ENCODE data around the gene NBAS. TPM values are rescaled to one million over a fixed set of nuclear protein-coding genes. Genes with fewer than 3 reads are reported as not detected.

The NBAS gene
- total RNA-seq, 1 experiment from 2014 or later = 32.5 TPM

DNA sequence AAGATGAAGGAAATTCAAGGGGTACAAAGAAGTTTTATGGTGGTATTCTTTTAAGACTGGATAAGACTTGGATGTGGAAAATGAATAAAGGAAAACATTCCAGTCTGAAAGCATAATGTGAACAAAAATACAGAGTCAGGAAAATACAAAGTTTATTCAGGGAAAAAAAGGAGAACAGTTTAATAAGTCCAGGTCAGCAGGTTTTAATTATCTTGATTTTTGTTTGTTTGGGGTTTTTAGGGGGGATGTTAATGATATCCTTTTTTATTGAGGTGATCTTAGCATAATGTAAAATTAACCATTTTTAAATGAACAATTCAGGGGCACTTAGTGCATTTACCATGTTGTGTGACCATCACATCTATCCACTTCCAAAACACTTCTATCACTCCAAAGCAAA is 80.6 kb downstream of the NBAS start:
- H4K91ac ChIP-seq (ENCODE audit: insufficient read length, low read depth, low read length) = no peak overlapping the region
- no peak overlapping the region for H2BK12ac ChIP-seq (ENCODE audit: insufficient read length, low read depth, low read length)
- H4K8ac ChIP-seq (replicated peaks; ENCODE audit: insufficient read length, low read depth, low read length) = no peak overlapping the region
- H3K56ac ChIP-seq (ENCODE audit: insufficient read length, low read depth, low read length) = no peak overlapping the region
- H3K27ac ChIP-seq (ENCODE audit: insufficient read length, low read depth, low read length) = no peak overlapping the region
- no peak overlapping the region for H3K9ac ChIP-seq (ENCODE audit: extremely low read depth, insufficient read length, low read length)
- H3K23ac ChIP-seq (ENCODE audit: insufficient read length, low read depth, low read length) = no peak overlapping the region
- H3K14ac ChIP-seq (ENCODE audit: insufficient read depth, low read length) = no peak overlapping the region
- H3K18ac ChIP-seq (ENCODE audit: insufficient read length, low read depth, low read length) = no peak overlapping the region
- no peak overlapping the region for H3T11ph ChIP-seq (ENCODE audit: low read length)
- H2AFZ ChIP-seq (ENCODE audit: low read length) = no peak overlapping the region
- H3K23me2 ChIP-seq (ENCODE audit: insufficient read length, low read depth, low read length, poor library complexity, severe bottlenecking) = no peaks in the 10 kb centered on the region
- H3K9me3 ChIP-seq (ENCODE audit: control insufficient read depth, low read depth, low read length) = no peaks in the 10 kb centered on the region
- H4K5ac ChIP-seq (ENCODE audit: insufficient read length, low read depth, low read length) = no peak overlapping the region
- H3K79me1 ChIP-seq (ENCODE audit: insufficient read depth, low read depth, low read length, poor library complexity, severe bottlenecking) = no peaks in the 10 kb centered on the region
- H2AK5ac ChIP-seq (ENCODE audit: insufficient read length, low read length) = no peak overlapping the region
- no peaks in the 10 kb centered on the region for H3K27me3 ChIP-seq (ENCODE audit: insufficient read depth, low read length)
- H2BK5ac ChIP-seq (ENCODE audit: insufficient read length, low read length) = no peak overlapping the region
- H2BK120ac ChIP-seq (ENCODE audit: low read depth, low read length, poor library complexity, severe bottlenecking) = no peak overlapping the region
- TF ChIP-seq, protein P1, sequence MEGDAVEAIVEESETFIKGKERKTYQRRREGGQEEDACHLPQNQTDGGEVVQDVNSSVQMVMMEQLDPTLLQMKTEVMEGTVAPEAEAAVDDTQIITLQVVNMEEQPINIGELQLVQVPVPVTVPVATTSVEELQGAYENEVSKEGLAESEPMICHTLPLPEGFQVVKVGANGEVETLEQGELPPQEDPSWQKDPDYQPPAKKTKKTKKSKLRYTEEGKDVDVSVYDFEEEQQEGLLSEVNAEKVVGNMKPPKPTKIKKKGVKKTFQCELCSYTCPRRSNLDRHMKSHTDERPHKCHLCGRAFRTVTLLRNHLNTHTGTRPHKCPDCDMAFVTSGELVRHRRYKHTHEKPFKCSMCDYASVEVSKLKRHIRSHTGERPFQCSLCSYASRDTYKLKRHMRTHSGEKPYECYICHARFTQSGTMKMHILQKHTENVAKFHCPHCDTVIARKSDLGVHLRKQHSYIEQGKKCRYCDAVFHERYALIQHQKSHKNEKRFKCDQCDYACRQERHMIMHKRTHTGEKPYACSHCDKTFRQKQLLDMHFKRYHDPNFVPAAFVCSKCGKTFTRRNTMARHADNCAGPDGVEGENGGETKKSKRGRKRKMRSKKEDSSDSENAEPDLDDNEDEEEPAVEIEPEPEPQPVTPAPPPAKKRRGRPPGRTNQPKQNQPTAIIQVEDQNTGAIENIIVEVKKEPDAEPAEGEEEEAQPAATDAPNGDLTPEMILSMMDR (conservative IDR thresholded peaks at IDR 0.05) = no peak
- Mint-ChIP-seq H3K9me3 (no peaks in the 10 kb centered on the region), H3K4me3 (no peak overlapping the region), H3K27ac (no peak overlapping the region), H3K36me3 (ENCODE audit: insufficient read depth in 1 of 3, low read depth in 3 of 3) (peaks cover 12 to 23% (median 12%) of the 10 kb centered on the region in 3 experiments; a peak in 6 of 7 replicates), H3K27me3 (ENCODE audit: low read depth) (no peaks in the 10 kb centered on the region), H3K4me1 (no peaks in the 10 kb centered on the region)
- no peak overlapping the region for H2BK20ac ChIP-seq (ENCODE audit: low read depth, low read length, poor library complexity, severe bottlenecking)
- H3K4me2 ChIP-seq (ENCODE audit: insufficient read depth, insufficient read length, low read length) = no peak overlapping the region
- H3K4ac ChIP-seq (ENCODE audit: low read depth, low read length) = no peak overlapping the region
- no peak overlapping the region for H2BK15ac ChIP-seq (ENCODE audit: low read depth, low read length)
- no peaks in the 10 kb centered on the region for H4K20me1 ChIP-seq (ENCODE audit: control insufficient read depth, insufficient read depth, insufficient read length)
- H3K4me1 ChIP-seq (ENCODE audit: insufficient read depth, low read length) = no peaks in the 10 kb centered on the region
- no peak for DNase-seq
- no peaks in the 10 kb centered on the region for H3K79me2 ChIP-seq (ENCODE audit: insufficient read depth, low read length)
